ENCODE results near the gene MPV17L. TPM values are rescaled to one million over a fixed set of nuclear protein-coding genes. Genes with fewer than 3 reads are reported as not detected.
"Not testable (repeated sequence)": the region's sequence is repeated elsewhere in the genome, so short reads cannot be mapped to it uniquely, and the experiment has no call there.

Gene MPV17L
- total RNA-seq, 2 experiments from 2014 or later: not detected

DNA sequence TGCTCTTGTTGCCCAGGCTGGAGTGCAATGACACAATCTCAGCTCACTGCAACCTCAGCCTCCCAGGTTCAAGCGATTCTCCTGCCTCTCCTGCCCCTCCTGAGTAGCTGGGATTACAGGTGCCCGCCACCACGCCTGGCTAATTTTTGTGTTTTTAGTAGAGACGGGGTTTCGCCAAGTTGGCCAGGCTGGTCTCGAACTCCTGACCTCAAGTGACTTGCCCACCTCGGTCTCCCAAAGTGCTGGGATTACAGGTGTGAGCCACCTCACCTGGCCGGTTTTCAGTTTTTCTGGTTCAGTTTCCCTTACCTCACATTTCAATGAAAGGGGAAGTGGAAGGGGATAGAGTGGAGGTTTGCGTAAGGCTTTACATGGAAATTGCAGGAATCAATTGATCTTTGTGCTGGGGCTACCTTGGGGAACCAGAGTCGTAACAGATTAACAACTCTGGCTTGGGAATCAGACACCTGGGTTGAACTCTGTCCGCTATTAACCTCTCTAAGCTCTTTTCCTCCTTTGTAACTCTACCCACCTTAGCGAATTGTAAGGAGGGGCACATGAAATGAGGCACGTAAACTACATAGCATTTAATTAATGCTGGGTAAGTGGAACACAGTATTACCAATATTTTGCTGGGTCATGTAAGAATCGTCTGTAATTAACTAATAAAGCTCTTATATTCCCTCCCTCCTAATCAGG, 3.2 kb downstream of the MPV17L start:
- no peak overlapping the region for H3K4me3 Mint-ChIP-seq
- H3K36me3 Mint-ChIP-seq (ENCODE audit: low read depth): no peaks in the 10 kb centered on the region
- peaks cover 20% of the 10 kb centered on the region for H3K27me3 Mint-ChIP-seq
- DNase-seq: no peak
- no peaks in the 10 kb centered on the region for H3K4me1 Mint-ChIP-seq
- ChIA-PET CTCF (interaction anchor here (0.6 to 1.4 kb wide), 2 partner anchors 20 to 296 kb away, joined by 3 to 5 read pairs; no protein-coding TSS in a partner anchor), POLR2A (no interaction called here)
- H3K27ac Mint-ChIP-seq: no peak overlapping the region
- no peaks in the 10 kb centered on the region for H3K9me3 Mint-ChIP-seq

DNA sequence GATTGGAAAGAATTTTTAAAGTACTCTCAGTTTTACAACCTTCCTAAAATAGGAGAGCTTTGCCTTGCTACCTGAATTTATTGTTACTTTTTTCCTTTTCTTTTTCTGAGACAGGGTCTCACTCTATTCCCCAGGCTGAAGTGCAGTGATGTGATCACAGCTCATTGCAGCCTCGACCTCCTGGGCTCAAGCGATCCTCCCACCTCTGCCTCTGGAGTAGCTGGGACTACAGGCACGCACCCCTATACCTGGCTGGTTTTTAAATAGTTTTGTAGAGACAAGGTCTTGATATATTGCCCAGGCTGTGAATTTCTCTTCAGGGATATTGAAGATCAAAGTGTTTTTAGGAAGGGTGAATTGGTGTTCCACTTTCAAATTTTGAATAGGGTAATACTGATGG, 3.8 kb downstream of the MPV17L start:
- DNase-seq: no peak
- H3K4me1 Mint-ChIP-seq: no peaks in the 10 kb centered on the region
- H3K36me3 Mint-ChIP-seq (ENCODE audit: low read depth): no peaks in the 10 kb centered on the region
- no peak overlapping the region for H3K4me3 Mint-ChIP-seq
- H3K27ac Mint-ChIP-seq: no peak overlapping the region
- H3K27me3 Mint-ChIP-seq: peaks cover 20% of the 10 kb centered on the region
- no peaks in the 10 kb centered on the region for H3K9me3 Mint-ChIP-seq
- ChIA-PET CTCF (interaction anchor here (1.4 kb wide), 1 partner anchor 19 kb away, joined by 3 read pairs; no protein-coding TSS in a partner anchor), POLR2A (no interaction called here)

DNA sequence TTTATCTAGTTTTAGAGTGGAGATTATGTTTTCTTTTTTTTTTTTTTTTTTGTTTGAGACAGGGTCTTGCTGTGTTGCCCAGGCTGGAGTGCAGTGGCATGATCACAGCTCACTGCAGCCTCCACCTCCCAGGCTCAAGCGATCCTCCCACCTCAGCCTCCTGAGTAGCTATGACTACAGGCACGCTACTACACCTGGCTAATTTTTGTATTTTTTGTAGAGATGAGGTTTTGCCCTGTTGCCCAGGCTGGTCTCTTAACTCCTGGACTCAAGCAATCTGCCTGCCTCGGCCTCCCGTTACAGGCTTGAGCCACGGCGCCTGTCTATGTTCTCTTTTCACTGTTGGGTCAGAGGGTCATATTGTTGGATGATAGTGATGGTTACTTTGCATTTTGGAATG, 4.8 kb downstream of the MPV17L start:
- H3K27me3 Mint-ChIP-seq: peaks cover 16% of the 10 kb centered on the region
- POLR2A ChIA-PET: not testable (repeated sequence)

DNA sequence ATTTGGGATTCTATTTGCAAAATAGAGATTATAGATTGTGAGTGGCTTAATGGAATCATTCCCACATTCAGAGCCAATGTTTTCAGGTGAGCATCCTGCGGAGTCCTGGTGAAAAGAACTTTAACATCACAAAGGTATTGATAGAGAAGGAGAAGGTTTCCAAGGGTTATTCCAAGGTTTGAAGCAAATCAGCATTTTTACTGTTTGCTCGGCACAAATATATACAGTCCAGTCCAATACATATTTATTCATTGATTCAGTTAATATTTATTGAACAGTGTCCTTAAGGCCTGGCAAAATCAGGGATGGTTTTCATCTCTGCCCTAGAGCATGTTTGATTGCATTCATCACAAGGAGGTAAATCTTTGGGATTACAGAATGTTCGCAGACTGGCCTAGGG, 6.4 kb downstream of the MPV17L start:
- ChIA-PET CTCF (no interaction called here), POLR2A (no interaction called here)
- no peaks in the 10 kb centered on the region for H3K4me1 Mint-ChIP-seq
- no peak overlapping the region for H3K27ac Mint-ChIP-seq
- no peak overlapping the region for H3K4me3 Mint-ChIP-seq
- no peaks in the 10 kb centered on the region for H3K36me3 Mint-ChIP-seq (ENCODE audit: low read depth)
- peaks cover 9% of the 10 kb centered on the region for H3K27me3 Mint-ChIP-seq
- no peaks in the 10 kb centered on the region for H3K9me3 Mint-ChIP-seq
- no peak for DNase-seq

More for the DNA sequence above, 4.8 kb downstream of the MPV17L start:
- H3K4me3 Mint-ChIP-seq; CTCF ChIA-PET; H3K27ac Mint-ChIP-seq; H3K4me1 Mint-ChIP-seq; H3K36me3 Mint-ChIP-seq (ENCODE audit: low read depth); DNase-seq; H3K9me3 Mint-ChIP-seq: not testable (repeated sequence)

DNA sequence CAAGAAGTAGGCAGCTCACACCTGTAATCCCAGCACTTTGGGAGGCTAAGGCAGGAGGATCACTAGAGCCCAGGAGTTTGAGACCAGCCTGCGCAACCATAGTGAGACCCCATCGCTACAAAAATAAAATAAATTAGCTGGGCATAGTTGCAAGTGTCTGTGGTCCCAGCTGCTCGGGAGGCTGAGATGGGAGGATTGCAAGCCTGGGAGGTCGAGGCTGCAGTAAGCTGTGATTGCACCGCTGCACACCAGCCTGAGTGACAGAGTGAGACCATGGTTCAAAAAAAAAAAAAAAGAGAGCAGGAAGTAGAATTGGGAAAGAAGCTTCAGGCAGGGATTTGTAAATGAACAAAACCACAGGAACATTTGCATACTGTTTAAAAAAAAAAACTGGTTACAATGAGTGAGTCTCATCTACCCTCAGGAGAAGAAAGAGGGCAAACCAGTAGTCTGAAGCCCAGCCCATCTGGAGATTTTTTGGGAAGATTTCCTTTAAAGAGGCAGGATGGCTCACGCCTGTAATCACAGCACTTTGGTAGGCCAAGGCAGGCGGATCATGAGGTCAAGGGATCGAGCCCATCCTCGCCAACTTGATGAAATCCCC, 7.9 kb downstream of the MPV17L start:
- no peak for DNase-seq
- ChIA-PET CTCF (interaction anchor here (0.7 kb wide), 1 partner anchor 237 kb away, joined by 4 read pairs; no protein-coding TSS in a partner anchor), POLR2A (no interaction called here)
- no peak overlapping the region for H3K27ac Mint-ChIP-seq
- no peak overlapping the region for H3K4me3 Mint-ChIP-seq
- H3K36me3 Mint-ChIP-seq (ENCODE audit: low read depth): no peaks in the 10 kb centered on the region
- H3K4me1 Mint-ChIP-seq: no peaks in the 10 kb centered on the region
- no peaks in the 10 kb centered on the region for H3K9me3 Mint-ChIP-seq
- peaks cover 3% of the 10 kb centered on the region for H3K27me3 Mint-ChIP-seq

DNA sequence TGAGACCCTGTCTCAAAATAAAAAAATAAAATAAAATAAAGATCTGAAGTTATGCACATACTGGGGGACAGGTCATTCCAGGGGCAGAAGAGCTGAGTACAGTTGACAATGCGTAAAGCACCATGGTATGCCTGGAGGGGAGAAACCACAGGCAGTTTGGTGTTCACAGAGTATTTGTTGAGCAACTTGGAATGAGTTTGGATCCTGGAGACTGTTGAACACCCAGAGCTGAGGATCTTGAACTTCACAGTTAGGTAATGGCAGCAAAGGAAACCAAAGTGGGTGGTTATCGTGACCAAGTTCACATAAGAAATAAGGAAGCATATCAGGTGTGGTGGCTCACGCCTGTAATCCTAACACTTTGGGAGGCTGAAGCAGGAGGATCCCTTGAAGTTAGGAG, 8.5 kb downstream of the MPV17L start:
- POLR2A ChIA-PET, CTCF ChIA-PET: not testable (repeated sequence)

DNA sequence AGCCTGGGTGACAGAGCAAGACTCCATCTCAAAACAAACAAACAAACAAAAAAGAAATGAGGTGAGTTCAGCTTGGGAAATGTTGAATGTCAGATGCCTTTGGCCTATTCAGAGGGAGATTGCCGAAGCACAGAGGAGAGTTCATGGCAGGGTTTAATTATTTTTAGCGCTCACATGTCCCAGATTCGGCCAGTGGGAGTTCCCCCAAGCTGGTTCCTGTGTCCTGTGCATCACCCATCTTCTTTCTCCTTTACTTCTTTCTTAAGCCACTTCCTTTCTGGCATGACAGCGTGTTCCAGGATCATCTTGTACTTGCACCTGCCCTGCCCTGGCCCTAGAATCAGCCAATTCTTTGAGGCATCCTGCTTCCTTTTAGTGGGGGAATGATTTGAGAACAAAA, 9.2 kb downstream of the MPV17L start:
- Mint-ChIP-seq H3K9me3 (no peaks in the 10 kb centered on the region), H3K27me3 (no peaks in the 10 kb centered on the region), H3K4me1 (no peaks in the 10 kb centered on the region), H3K36me3 (ENCODE audit: low read depth) (no peaks in the 10 kb centered on the region), H3K27ac (no peak overlapping the region), H3K4me3 (no peak overlapping the region)
- ChIA-PET POLR2A (no interaction called here), CTCF (no interaction called here)
- DNase-seq: no peak

More for the DNA sequence above, 8.5 kb downstream of the MPV17L start:
- not testable (repeated sequence) for H3K9me3 Mint-ChIP-seq; H3K36me3 Mint-ChIP-seq (ENCODE audit: low read depth); H3K27ac Mint-ChIP-seq; H3K27me3 Mint-ChIP-seq; H3K4me1 Mint-ChIP-seq; DNase-seq; H3K4me3 Mint-ChIP-seq

DNA sequence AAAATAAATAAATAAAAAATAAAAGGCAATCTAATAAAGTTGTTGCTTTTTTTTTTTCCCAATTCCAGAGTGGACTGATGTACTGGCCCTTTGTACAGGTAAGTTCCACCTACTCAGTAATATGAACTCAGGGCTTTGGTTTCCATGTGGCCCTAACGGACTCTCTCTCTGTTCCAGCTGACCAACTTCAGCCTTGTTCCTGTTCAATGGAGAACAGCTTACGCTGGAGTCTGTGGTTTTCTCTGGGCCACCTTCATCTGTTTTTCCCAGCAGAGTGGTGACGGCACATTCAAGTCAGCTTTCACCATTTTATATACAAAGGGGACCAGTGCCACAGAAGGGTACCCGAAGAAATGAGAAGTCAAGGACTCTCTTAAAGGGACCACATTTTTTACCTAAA, 12.2 kb downstream of the MPV17L start:
- H3K9me3 Mint-ChIP-seq; CTCF ChIA-PET; H3K4me1 Mint-ChIP-seq; H3K36me3 Mint-ChIP-seq (ENCODE audit: low read depth); H3K27ac Mint-ChIP-seq; H3K4me3 Mint-ChIP-seq; POLR2A ChIA-PET; H3K27me3 Mint-ChIP-seq; DNase-seq: not testable (repeated sequence)

DNA sequence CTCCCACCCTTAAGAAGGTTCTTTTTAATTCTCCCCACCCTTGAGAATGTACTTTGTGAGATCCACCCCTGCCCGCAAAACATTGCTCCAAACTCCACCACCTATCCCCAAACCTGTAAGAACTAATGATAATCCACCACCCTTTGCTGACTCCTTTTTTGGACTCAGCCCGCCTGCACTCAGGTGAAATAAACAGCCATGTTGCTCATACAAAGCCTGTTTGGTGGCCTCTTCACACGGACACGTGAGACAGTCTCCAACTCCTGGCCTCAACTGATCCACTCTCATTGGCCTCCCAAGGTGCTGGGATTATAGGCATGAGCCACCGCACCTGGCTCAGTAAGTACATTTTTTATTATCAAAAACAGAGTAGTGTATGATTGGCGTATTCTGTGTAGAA, 13.9 kb downstream of the MPV17L start:
- H3K9me3 Mint-ChIP-seq; DNase-seq; H3K36me3 Mint-ChIP-seq (ENCODE audit: low read depth); POLR2A ChIA-PET; H3K4me3 Mint-ChIP-seq; H3K27ac Mint-ChIP-seq; H3K4me1 Mint-ChIP-seq; H3K27me3 Mint-ChIP-seq; CTCF ChIA-PET: not testable (repeated sequence)

DNA sequence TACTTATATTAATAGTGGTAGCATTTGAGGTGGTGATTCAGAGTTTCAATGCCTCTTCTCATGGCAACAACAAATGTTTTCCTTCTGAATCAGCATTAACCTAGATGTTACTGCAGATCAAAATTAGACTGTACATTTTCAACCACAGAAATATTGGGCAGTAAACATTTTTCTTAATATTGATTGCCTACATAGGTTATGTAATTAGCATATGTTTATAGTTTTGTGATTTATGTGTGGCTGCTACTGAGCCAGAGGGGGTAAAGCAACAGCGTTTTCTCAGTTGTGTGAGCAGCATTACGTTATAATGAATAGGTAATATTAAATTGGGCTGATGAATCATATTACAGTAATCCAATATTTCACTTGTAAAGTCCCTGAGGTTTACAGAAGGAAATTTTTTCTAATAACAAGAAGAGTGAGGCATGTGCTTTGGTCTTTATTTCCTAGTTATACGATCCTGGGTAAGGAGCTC, 20.0 kb downstream of the MPV17L start:
- POLR2A ChIA-PET: no interaction called here
- H3K9me3 Mint-ChIP-seq: no peaks in the 10 kb centered on the region
- CTCF ChIA-PET: no interaction called here
- no peak for DNase-seq
- no peaks in the 10 kb centered on the region for H3K4me1 Mint-ChIP-seq
- H3K27ac Mint-ChIP-seq: no peak overlapping the region
- H3K36me3 Mint-ChIP-seq (ENCODE audit: low read depth): no peaks in the 10 kb centered on the region
- no peak overlapping the region for H3K4me3 Mint-ChIP-seq
- peaks cover 9% of the 10 kb centered on the region for H3K27me3 Mint-ChIP-seq

DNA sequence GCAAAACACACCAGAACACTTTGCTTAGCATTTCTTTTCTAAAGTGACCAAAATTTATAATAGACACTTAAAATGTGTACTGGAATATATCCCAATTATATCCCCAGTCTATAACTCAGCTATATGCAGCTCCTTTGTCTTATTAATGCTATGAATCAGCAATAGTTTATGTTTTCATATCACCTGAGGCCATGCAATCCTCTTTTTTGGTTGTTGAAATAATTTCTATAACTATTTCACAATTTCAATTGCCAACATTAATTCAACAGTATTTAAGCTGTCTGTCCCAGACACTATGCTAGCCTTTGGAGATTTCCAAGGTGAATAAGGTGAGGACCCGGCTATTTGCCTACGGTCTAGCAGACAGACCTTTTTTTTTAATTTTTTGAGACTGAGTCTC, 21.6 kb downstream of the MPV17L start:
- Mint-ChIP-seq H3K4me1 (no peaks in the 10 kb centered on the region), H3K9me3 (no peaks in the 10 kb centered on the region), H3K36me3 (ENCODE audit: low read depth) (no peaks in the 10 kb centered on the region), H3K4me3 (no peak overlapping the region), H3K27ac (no peak overlapping the region), H3K27me3 (peaks cover 11% of the 10 kb centered on the region)
- ChIA-PET POLR2A (no interaction called here), CTCF (no interaction called here)
- DNase-seq: no peak

DNA sequence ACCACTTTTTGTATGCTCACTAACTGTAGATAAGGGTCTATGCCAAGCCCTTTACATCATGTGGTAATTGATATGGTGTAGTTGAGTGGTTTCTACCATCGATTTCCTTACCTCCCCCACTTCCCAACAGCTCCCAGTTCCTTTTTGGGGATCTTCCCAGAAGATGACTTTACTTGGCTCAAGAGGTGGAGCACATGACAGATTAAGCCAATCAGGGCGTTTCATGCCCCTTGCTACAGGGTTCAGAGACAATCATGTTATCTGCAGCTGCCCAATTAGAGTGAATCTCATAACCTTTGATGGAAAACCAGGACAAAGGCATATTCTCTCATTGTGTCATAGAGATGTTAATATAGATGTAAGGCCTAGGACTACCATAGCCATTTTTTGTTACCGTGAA, 22.7 kb downstream of the MPV17L start:
- no peaks in the 10 kb centered on the region for H3K36me3 Mint-ChIP-seq (ENCODE audit: low read depth)
- no peak overlapping the region for H3K4me3 Mint-ChIP-seq
- H3K9me3 Mint-ChIP-seq: no peaks in the 10 kb centered on the region
- ChIA-PET POLR2A (no interaction called here), CTCF (interaction anchor here (1.1 kb wide), 1 partner anchor 19 kb away, joined by 3 read pairs; no protein-coding TSS in a partner anchor)
- no peaks in the 10 kb centered on the region for H3K4me1 Mint-ChIP-seq
- H3K27ac Mint-ChIP-seq: no peak overlapping the region
- DNase-seq: no peak
- H3K27me3 Mint-ChIP-seq: peaks cover 12% of the 10 kb centered on the region

DNA sequence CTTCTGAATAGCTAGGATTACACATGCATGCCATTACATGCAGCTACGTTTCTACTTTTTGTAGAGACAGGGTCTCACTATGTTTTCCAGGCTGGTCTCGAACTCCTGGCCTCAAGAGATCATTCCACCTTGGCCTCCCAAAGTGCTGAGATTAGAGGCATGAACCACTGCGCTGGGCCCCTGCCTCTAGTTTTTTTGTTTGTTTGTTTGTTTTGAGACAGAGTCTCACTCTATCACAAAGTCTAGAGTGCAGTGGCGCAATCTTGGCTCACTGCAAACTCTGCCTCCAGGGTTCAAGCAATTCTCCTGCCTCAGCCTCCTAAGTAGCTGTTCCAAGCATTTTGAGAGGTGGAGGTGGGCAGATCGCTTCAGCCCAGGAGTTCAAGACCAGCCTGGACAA, 26.1 kb downstream of the MPV17L start:
- H3K4me3 Mint-ChIP-seq; H3K9me3 Mint-ChIP-seq; POLR2A ChIA-PET; H3K27ac Mint-ChIP-seq; DNase-seq; H3K4me1 Mint-ChIP-seq; H3K36me3 Mint-ChIP-seq (ENCODE audit: low read depth); CTCF ChIA-PET: not testable (repeated sequence)
- H3K27me3 Mint-ChIP-seq: peaks cover 10% of the 10 kb centered on the region

DNA sequence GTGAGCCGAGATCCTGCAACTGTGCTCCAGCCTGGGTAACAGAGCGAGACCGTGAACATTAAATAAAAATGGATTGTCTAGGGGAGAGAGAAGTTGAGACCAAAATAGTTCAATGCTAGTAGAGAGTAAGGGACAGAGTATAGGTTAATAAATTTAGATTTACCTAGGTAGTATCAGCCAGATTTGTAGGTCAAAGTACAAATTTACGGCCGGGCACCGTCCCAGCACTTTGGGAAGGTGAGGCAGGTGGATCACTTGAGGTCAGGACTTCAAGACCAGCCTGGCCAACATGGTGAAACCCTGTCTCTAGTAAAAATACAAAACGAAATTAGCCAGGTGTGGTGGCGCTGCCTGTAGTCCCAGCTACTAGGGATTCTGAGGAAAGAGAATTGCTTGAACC, 26.7 kb downstream of the MPV17L start:
- Mint-ChIP-seq H3K27ac (no peak overlapping the region), H3K36me3 (ENCODE audit: low read depth) (no peaks in the 10 kb centered on the region), H3K9me3 (no peaks in the 10 kb centered on the region), H3K27me3 (peaks cover 11% of the 10 kb centered on the region), H3K4me3 (no peak overlapping the region), H3K4me1 (no peaks in the 10 kb centered on the region)
- DNase-seq: no peak
- POLR2A ChIA-PET: no interaction called here
- CTCF ChIA-PET: no interaction called here

Measured in activated CD4-positive, alpha-beta memory T cell treated with anti-CD3 and anti-CD28 coated beads, Interleukin-2, amount 10 ng/mL, durations not matched to agents 7 days and 5 days (primary cell).